H1 (cell line): ENCODE results near the gene LRFN3. TPM values are rescaled to one million over a fixed set of nuclear protein-coding genes. Genes with fewer than 3 reads are reported as not detected.

Source experiments
- CTCF ChIA-PET: fragments of 300-600 bp; sonication (Branson Sonifier 250); formaldehyde crosslinking; loops from one replicate; lab custom pipeline; 2021; ENCODE audit not compliant: partially characterized antibody; lab: Charles Lee
- POLR2A ChIA-PET: fragments of 300-600 bp; sonication (Branson Sonifier 250); formaldehyde crosslinking; loops from one replicate; lab custom pipeline; 2021; ENCODE audit warnings: inconsistent platforms; ENCODE audit not compliant: partially characterized antibody; lab: Charles Lee
- DNase-seq, 2 experiments: peaks; one replicate each; pipeline versions ENCODE4 v3.0.0 to v3.0.0-alpha.2; 2010 to 2022; ENCODE audit warnings: low spot score in 2 of 2, low read depth in 1 of 2, mixed read lengths in 1 of 2
- FAIRE-seq: peaks from 2 replicates; lab custom pipeline; 2011; peaks lifted over from hg19 to GRCh38; lab: Jason Lieb, UNC
- H2AFZ ChIP-seq: 2 replicates; pipeline ENCODE4 v1.8.1; 2012; ENCODE audit warnings: low read length, inconsistent platforms
- H2AK5ac ChIP-seq: 2 replicates; pipeline ENCODE4 v1.6.1; 2013; ENCODE audit warnings: low read depth, low read length
- H2BK120ac ChIP-seq: replicated peaks from 2 replicates; pipeline ENCODE3; 2013; ENCODE audit warnings: low read depth, low read length, inconsistent platforms
- H2BK12ac ChIP-seq: 2 replicates; pipeline ENCODE4 v1.6.1; 2013; ENCODE audit warnings: low read depth, low read length
- H2BK15ac ChIP-seq: 2 replicates; pipeline ENCODE4 v1.6.1; 2013; ENCODE audit warnings: low read length
- H2BK20ac ChIP-seq: 2 replicates; pipeline ENCODE4 v1.6.1; 2013; ENCODE audit warnings: low read length
- H2BK5ac ChIP-seq: 2 replicates; pipeline ENCODE4 v1.6.1; 2013; ENCODE audit warnings: low read depth, low read length
- H3K14ac ChIP-seq: 2 replicates; pipeline ENCODE4 v1.6.1; 2013; ENCODE audit warnings: inconsistent platforms; ENCODE audit not compliant: insufficient read length
- H3K18ac ChIP-seq: 2 replicates; pipeline ENCODE4 v1.6.1; 2013; ENCODE audit warnings: low read length; ENCODE audit errors: extremely low read depth
- H3K23ac ChIP-seq: 2 replicates; pipeline ENCODE4 v1.6.1; 2013; ENCODE audit warnings: inconsistent platforms; ENCODE audit not compliant: insufficient read length
- H3K23me2 ChIP-seq: 2 replicates; pipeline ENCODE4 v1.6.1; 2013; ENCODE audit warnings: low read depth, low read length
- H3K27ac ChIP-seq: 2 replicates; pipeline ENCODE4 v1.6.1; 2011; ENCODE audit warnings: low read depth, low read length, inconsistent platforms
- H3K27me3 ChIP-seq, 4 experiments: replicated peaks in 1 of 4; 1 replicate in 1 of 4; 2 replicates in 3 of 4; pipeline versions ENCODE4 v1.6.1 to v1.8.1; 2011 to 2013; ENCODE audit warnings: low read length in 3 of 4, mild to moderate bottlenecking in 3 of 4, inconsistent platforms in 2 of 4, mixed read lengths in 2 of 4, moderate library complexity in 1 of 4; ENCODE audit not compliant: control insufficient read depth in 3 of 4, insufficient read depth in 3 of 4; ENCODE audit errors: extremely low read depth in 1 of 4
- H3K36me3 ChIP-seq, 4 experiments: 2 replicates each; pipeline versions ENCODE4 v1.6.1 to v1.8.1; 2011 to 2013; ENCODE audit warnings: mild to moderate bottlenecking in 4 of 4, low read length in 3 of 4, moderate library complexity in 2 of 4, control low read depth in 1 of 4, inconsistent platforms in 1 of 4; ENCODE audit not compliant: insufficient read depth in 4 of 4, control insufficient read depth in 2 of 4
- H3K4ac ChIP-seq: replicated peaks from 2 replicates; pipeline ENCODE3; 2013; ENCODE audit warnings: low read length, low read depth, mixed read lengths, inconsistent platforms; ENCODE audit not compliant: insufficient read length
- H3K4me1 ChIP-seq, 4 experiments: replicated peaks in 1 of 4; 1 replicate in 1 of 4; 2 replicates in 3 of 4; pipeline versions ENCODE4 v1.6.1 to v1.8.1; 2011 to 2013; ENCODE audit warnings: low read length in 3 of 4, inconsistent platforms in 2 of 4, mixed read lengths in 1 of 4; ENCODE audit not compliant: insufficient read depth in 4 of 4, control insufficient read depth in 3 of 4
- H3K4me2 ChIP-seq, 2 experiments: 2 replicates each; pipeline versions ENCODE4 v1.6.1 to v1.8.1; 2011 to 2013; ENCODE audit warnings: low read depth in 2 of 2, low read length in 2 of 2, control low read depth in 1 of 2, inconsistent platforms in 1 of 2, mild to moderate bottlenecking in 1 of 2; ENCODE audit not compliant: insufficient read depth in 1 of 2
- H3K4me3 ChIP-seq, 4 experiments: fragments of 200-600, 300-600 bp in 1 of 4; sonication (generic), shearing (Covaris generic), sonication (Bioruptor Twin) in 1 of 4; 2 replicates each; pipeline versions ENCODE4 v1.5.1 to v1.8.1; 2011 to 2016; ENCODE audit warnings: low read length in 4 of 4, low read depth in 3 of 4, control low read depth in 2 of 4, inconsistent platforms in 2 of 4, mild to moderate bottlenecking in 2 of 4, mixed read lengths in 1 of 4, moderate library complexity in 1 of 4; ENCODE audit not compliant: insufficient read depth in 2 of 4; ENCODE audit errors: extremely low read depth in 1 of 4
- H3K56ac ChIP-seq: replicated peaks from 2 replicates; pipeline ENCODE3; 2013; ENCODE audit warnings: low read depth, mild to moderate bottlenecking, mixed read lengths, low read length, inconsistent platforms; ENCODE audit not compliant: insufficient read length
- H3K79me1 ChIP-seq: 2 replicates; pipeline ENCODE4 v1.6.1; 2013; ENCODE audit warnings: low read depth, low read length, control low read depth
- H3K79me2 ChIP-seq, 2 experiments: 2 replicates each; pipeline versions ENCODE4 v1.6.1 to v1.8.1; 2012 to 2013; ENCODE audit warnings: low read length in 2 of 2, mild to moderate bottlenecking in 2 of 2, inconsistent platforms in 1 of 2; ENCODE audit not compliant: insufficient read depth in 2 of 2, control insufficient read depth in 1 of 2
- H3K9ac ChIP-seq, 4 experiments: replicated peaks in 1 of 4; 1 replicate in 1 of 4; 2 replicates in 3 of 4; pipeline versions ENCODE4 v1.6.1 to v1.8.1; 2011 to 2013; ENCODE audit warnings: low read depth in 3 of 4, low read length in 3 of 4, control low read depth in 2 of 4, mild to moderate bottlenecking in 2 of 4, moderate library complexity in 2 of 4, inconsistent platforms in 1 of 4; ENCODE audit errors: extremely low read depth in 1 of 4
- H3K9me3 ChIP-seq, 2 experiments: 2 replicates each; pipeline versions ENCODE4 v1.6.1 to v1.8.1; 2012 to 2013; ENCODE audit warnings: mild to moderate bottlenecking in 2 of 2, moderate library complexity in 2 of 2, control low read depth in 1 of 2, inconsistent platforms in 1 of 2, low read depth in 1 of 2, low read length in 1 of 2, mixed read lengths in 1 of 2; ENCODE audit not compliant: insufficient read depth in 2 of 2
- H4K20me1 ChIP-seq, 2 experiments: replicated peaks in 1 of 2; 2 replicates each; pipeline versions ENCODE3 to v1.8.1; 2011 to 2013; ENCODE audit warnings: inconsistent platforms in 2 of 2, low read length in 2 of 2, mild to moderate bottlenecking in 1 of 2; ENCODE audit not compliant: insufficient read depth in 2 of 2, control insufficient read depth in 1 of 2
- H4K5ac ChIP-seq: 2 replicates; pipeline ENCODE4 v1.6.1; 2013; ENCODE audit warnings: low read length, low read depth, mixed read lengths, inconsistent platforms; ENCODE audit not compliant: insufficient read length
- H4K8ac ChIP-seq: 2 replicates; pipeline ENCODE4 v1.8.0; 2013; ENCODE audit warnings: mild to moderate bottlenecking, moderate library complexity, low read length, inconsistent platforms; ENCODE audit not compliant: insufficient read depth; ENCODE audit errors: extremely low read depth
- H4K91ac ChIP-seq: replicated peaks from 2 replicates; pipeline ENCODE3; 2013; ENCODE audit warnings: low read length, mixed read lengths, inconsistent platforms; ENCODE audit not compliant: insufficient read length
- ASH2L ChIP-seq: fragments of 200-600, 300-600 bp; sonication (generic); IDR thresholded peaks from one replicate; pipeline ENCODE4 v1.7.1; 2017; ENCODE audit warnings: low read length
- BCL11A ChIP-seq, 2 experiments: IDR thresholded peaks; one replicate each; pipeline ENCODE4 v1.6.1; 2011; ENCODE audit warnings: low read depth in 2 of 2, low read length in 2 of 2, mild to moderate bottlenecking in 2 of 2
- CREB1 ChIP-seq: IDR thresholded peaks from 2 replicates; pipeline ENCODE4 v1.6.1; 2012; ENCODE audit warnings: inconsistent platforms
- FOSL1 ChIP-seq: IDR thresholded peaks from 2 replicates; pipeline ENCODE4 v1.6.1; 2011; ENCODE audit warnings: mild to moderate bottlenecking, low read depth, low read length, moderate library complexity; ENCODE audit not compliant: insufficient read depth
- HDAC2 ChIP-seq, 2 experiments: fragments of 300-600 bp in 1 of 2; sonication (generic) in 1 of 2; IDR thresholded peaks; 2 replicates each; pipeline ENCODE4 v1.6.1; 2011 to 2012; ENCODE audit warnings: low read depth in 2 of 2, low read length in 2 of 2, mild to moderate bottlenecking in 2 of 2, moderate library complexity in 2 of 2, borderline replicate concordance in 1 of 2, inconsistent platforms in 1 of 2
- KDM1A ChIP-seq: fragments of 200-600, 300-600 bp; sonication (generic); IDR thresholded peaks from 2 replicates; pipeline ENCODE4 v1.7.1; 2016; ENCODE audit warnings: mild to moderate bottlenecking, low read length, borderline replicate concordance
- WGBS, 2 experiments: shearing (Covaris generic) in 1 of 2; methylation state at CpG; one replicate each; pipeline versions ENCODE4 v1.1.6 to v1.1.7; 2013 to 2015; ENCODE audit warnings: low lambda C conversion rate in 2 of 2, mixed read lengths in 2 of 2, inconsistent platforms in 1 of 2, low coverage in 1 of 2, missing lambda C conversion rate in 1 of 2; ENCODE audit not compliant: insufficient replicate concordance in 2 of 2, insufficient coverage in 1 of 2, insufficient read length in 1 of 2; ENCODE audit errors: extremely low coverage in 1 of 2, missing lambda C conversion rate in 1 of 2; 5-methylcytosine and 5-hydroxymethylcytosine counted together
- polyA plus RNA-seq, 7 experiments: library from polyadenylated mRNA; depleted of rRNA in 3 of 7; stranded (reverse) in 5 of 7; unstranded in 2 of 7; fragments of >200 nt in 5 of 7; fragments of 200-250 nt in 2 of 7; gene quantifications; 1 replicate in 5 of 7; 2 replicates in 1 of 7; 4 replicates in 1 of 7; pipeline versions ENCODE4 v1.2.1 to v1.2.3, GENCODE V29; 2011 to 2013; ENCODE audit warnings: missing spikeins in 2 of 7, mixed read lengths in 2 of 7
- total RNA-seq: library from RNA; stranded (reverse); fragmentation: NEBNext Ultra II Directional; extraction: Animal tissue kit (Norgen Biotek cat#: 25700); gene quantifications from 2 replicates; pipeline ENCODE4 v1.2.1, GENCODE V29; 2021
- TF ChIP-seq, protein P1 (sequence below), 3 experiments: IDR thresholded peaks; 1 replicate in 2 of 3; 2 replicates in 1 of 3; pipeline versions ENCODE4 v1.5.1 to v1.6.1; 2011; ENCODE audit warnings: low read length in 3 of 3, mild to moderate bottlenecking in 3 of 3, inconsistent platforms in 2 of 3, low read depth in 1 of 3, moderate library complexity in 1 of 3; ENCODE audit not compliant: insufficient read depth in 1 of 3; ENCODE audit errors: control extremely low read depth in 1 of 3
- TF ChIP-seq, protein P2 (sequence below): IDR thresholded peaks from 2 replicates; pipeline ENCODE4 v1.6.1; 2012; ENCODE audit warnings: low read length, inconsistent platforms

Gene LRFN3
- total and polyA plus RNA-seq, 2 of the 8 experiments (the other 6 are each of a cell fraction or from before 2014, with no cell fraction given): 4.6 to 16.8 TPM

DNA sequence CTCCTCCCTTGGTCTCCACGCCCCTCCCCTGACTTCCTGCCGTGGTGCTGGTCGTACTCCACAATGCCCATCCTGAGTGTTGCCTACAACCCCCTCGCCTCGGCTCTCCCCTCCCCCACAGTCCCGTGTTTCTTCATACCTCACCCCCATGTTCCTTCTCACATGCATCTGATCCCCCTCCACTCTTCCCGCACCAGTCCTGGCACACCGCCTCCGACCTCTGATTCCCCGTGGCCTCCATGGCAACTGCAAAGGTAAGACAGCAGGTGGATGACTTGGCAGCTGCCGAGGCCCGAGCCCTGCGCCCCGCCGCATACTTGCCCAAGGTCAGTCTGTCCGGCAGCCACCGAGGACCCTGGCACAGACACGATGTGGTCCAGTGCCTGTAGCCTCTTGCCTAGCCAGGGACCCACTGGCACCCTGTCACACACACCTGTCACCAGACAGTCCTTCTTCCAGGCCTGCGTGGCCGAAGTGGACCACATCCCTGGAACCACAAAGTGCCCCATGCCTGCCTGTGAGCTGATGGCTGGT is 42.7 kb downstream of the LRFN3 start:
- Histone ChIP-seq H2AK5ac (no peak overlapping the region), H3K27ac (no peak overlapping the region; the same call in 1 of the 2 replicates), H3K4ac (peak overlapping the region; percentile 38), H2BK5ac (peak overlapping the region; percentile 60; the same call in 1 of the 2 replicates), H3K79me1 (no peaks in the 10 kb centered on the region), H2BK20ac (no peak overlapping the region), H3K4me3 (no peak overlapping the region), H2AFZ (no peak overlapping the region), H3K23me2 (no peaks in the 10 kb centered on the region; the same call in 1 of the 2 replicates), H2BK12ac (peak overlapping the region; percentile 84; the same call in 1 of the 2 replicates), H4K5ac (no peak overlapping the region), H4K8ac (no peak overlapping the region), H3K9me3 (no peaks in the 10 kb centered on the region), H3K23ac (no peak overlapping the region), H3K79me2 (no peaks in the 10 kb centered on the region), H3K27me3 (peaks cover 0 to 7% (median 3%) of the 10 kb centered on the region in 4 experiments; a peak in 3 of 7 replicates), H3K4me1 (peaks cover 0 to 6% (median 1%) of the 10 kb centered on the region in 4 experiments; a peak in 6 of 7 replicates), H2BK15ac (no peak overlapping the region; the same call in 1 of the 2 replicates), H4K91ac (no peak overlapping the region), H3K36me3 (no peaks in the 10 kb centered on the region), H3K9ac (no peak overlapping the region), H2BK120ac (no peak overlapping the region), H3K4me2 (peak overlapping the region in 1 of 2 experiments; percentile 40; a peak in 2 of 4 replicates), H4K20me1 (peaks cover 0 to 5% of the 10 kb centered on the region in 2 experiments), H3K56ac (no peak overlapping the region), H3K14ac (no peak overlapping the region), H3K18ac (no peak overlapping the region)
- DNase-seq (no peak), FAIRE-seq (no peak)
- POLR2A ChIA-PET: interaction anchor here (1.1 to 1.5 kb wide), 2 partner anchors 10 to 14 kb away, joined by 3 to 5 read pairs; no protein-coding TSS in a partner anchor
- WGBS, 2 experiments: 79% methylated on average over 20 of the region's 20 CpGs; no CpG with 5 or more reads in 1 of the 2 experiments
- CTCF ChIA-PET: interaction anchor here (0.6 to 5.4 kb wide), 9 partner anchors 8 to 102 kb away, joined by 3 to 47 read pairs (median 4); partner anchors contain the start of gene SDHAF1
- TF ChIP-seq FOSL1: no peak
- TF ChIP-seq, protein P1, sequence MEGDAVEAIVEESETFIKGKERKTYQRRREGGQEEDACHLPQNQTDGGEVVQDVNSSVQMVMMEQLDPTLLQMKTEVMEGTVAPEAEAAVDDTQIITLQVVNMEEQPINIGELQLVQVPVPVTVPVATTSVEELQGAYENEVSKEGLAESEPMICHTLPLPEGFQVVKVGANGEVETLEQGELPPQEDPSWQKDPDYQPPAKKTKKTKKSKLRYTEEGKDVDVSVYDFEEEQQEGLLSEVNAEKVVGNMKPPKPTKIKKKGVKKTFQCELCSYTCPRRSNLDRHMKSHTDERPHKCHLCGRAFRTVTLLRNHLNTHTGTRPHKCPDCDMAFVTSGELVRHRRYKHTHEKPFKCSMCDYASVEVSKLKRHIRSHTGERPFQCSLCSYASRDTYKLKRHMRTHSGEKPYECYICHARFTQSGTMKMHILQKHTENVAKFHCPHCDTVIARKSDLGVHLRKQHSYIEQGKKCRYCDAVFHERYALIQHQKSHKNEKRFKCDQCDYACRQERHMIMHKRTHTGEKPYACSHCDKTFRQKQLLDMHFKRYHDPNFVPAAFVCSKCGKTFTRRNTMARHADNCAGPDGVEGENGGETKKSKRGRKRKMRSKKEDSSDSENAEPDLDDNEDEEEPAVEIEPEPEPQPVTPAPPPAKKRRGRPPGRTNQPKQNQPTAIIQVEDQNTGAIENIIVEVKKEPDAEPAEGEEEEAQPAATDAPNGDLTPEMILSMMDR (IDR thresholded peaks at IDR 0.05; ENCODE audit: control extremely low read depth in 1 of 3, insufficient read depth in 1 of 3, low read depth in 1 of 3, low read length in 3 of 3): no peak
- TF ChIP-seq, protein P2, sequence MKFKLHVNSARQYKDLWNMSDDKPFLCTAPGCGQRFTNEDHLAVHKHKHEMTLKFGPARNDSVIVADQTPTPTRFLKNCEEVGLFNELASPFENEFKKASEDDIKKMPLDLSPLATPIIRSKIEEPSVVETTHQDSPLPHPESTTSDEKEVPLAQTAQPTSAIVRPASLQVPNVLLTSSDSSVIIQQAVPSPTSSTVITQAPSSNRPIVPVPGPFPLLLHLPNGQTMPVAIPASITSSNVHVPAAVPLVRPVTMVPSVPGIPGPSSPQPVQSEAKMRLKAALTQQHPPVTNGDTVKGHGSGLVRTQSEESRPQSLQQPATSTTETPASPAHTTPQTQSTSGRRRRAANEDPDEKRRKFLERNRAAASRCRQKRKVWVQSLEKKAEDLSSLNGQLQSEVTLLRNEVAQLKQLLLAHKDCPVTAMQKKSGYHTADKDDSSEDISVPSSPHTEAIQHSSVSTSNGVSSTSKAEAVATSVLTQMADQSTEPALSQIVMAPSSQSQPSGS: no peak
- no peak for TF ChIP-seq HDAC2 (IDR thresholded peaks at IDR 0.05; ENCODE audit: borderline replicate concordance in 1 of 2, low read depth in 2 of 2, low read length in 2 of 2)
- no peak for TF ChIP-seq KDM1A
- TF ChIP-seq BCL11A (IDR thresholded peaks at IDR 0.05; ENCODE audit: low read depth in 2 of 2, low read length in 2 of 2): no peak
- no peak for TF ChIP-seq ASH2L
- no peak for TF ChIP-seq CREB1
